GM19193 (cell line): ENCODE measurements around the gene STX8.

ENCODE experiments used
- POLR2A ChIP-seq: IDR thresholded peaks from 4 replicates; pipeline ENCODE4 v1.6.1; 2011; ENCODE audit not compliant: insufficient read depth, insufficient read length; ENCODE audit errors: extremely low read depth

Gene STX8

GRCh38 chr17:9234389-9234945 lies 341.2 kb downstream of the STX8 start:
- TF ChIP-seq POLR2A: no peak

DNA sequence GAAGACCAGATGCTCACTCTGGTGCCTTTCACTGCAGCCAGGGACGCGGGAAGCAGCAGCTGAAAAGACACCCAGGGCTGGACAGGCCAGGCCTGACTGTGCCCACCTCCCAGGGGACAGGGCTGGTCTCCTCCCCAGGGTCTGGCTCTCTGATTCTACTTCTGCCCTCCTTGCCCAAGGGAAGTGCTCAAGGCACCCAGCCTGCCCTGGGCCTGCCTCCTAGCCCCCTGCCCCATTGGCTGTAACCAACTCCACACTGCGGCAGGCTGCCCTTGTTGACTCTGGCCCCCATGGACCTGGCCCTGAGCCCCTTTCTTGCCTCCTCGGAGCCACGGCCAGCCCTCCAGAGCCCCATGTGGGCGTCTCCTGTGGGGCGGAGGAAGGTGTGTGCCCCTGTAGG lies 341.9 kb downstream of the STX8 start:
- TF ChIP-seq POLR2A: no peak

- no peak for TF ChIP-seq POLR2A
Observed at GRCh38 chr17:9233271-9233599, 342.4 kb downstream of the STX8 start.

- TF ChIP-seq POLR2A: no peak
Observed at GRCh38 chr17:9232591-9233270, 342.9 kb downstream of the STX8 start.

- TF ChIP-seq POLR2A: no peak
Observed at GRCh38 chr17:9232155-9232475, 343.5 kb downstream of the STX8 start.

GRCh38 chr17:9231449-9232154 lies 344.0 kb downstream of the STX8 start:
- no peak for TF ChIP-seq POLR2A

GRCh38 chr17:9230861-9231260 lies 344.8 kb downstream of the STX8 start:
- TF ChIP-seq POLR2A: no peak

DNA sequence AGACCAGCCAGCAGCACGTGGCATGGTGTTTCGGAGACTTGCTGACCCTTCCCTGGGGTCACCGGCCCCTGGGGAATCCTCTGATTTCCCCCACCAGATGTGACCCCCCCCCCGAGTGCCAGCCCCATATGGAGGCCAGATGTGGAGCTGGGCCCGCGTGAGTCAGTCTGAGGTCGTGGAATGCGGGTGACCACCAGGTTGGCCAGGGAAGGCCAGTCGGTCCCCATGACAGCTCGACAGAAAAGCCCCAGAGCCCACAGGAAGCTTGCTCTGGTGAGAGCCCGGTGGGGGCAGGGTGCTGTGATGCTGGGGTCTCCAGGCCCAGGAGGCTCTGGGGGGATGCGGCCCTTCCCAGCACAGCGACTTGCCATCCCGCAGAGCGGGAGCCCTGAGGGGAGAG lies 345.3 kb downstream of the STX8 start:
- TF ChIP-seq POLR2A: no peak

DNA sequence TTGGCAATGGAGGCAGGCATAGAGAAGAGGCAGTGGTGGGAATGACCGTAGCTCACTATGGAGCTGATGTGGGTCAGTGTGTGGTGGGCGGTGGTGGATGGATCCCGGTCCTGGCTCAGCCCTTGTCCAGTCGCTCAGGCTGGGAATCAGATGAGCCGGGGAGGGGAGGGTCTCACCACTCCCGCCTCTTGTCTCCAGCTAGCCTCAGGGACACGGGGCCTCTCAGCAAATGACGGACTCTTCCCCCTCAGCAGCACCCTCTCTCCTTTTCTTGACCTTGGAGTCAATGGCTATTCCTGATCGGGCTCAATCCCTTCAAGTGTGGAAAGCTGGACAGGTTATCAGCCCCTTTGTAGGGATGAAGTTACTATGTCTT lies 345.8 kb downstream of the STX8 start:
- TF ChIP-seq POLR2A: no peak

DNA sequence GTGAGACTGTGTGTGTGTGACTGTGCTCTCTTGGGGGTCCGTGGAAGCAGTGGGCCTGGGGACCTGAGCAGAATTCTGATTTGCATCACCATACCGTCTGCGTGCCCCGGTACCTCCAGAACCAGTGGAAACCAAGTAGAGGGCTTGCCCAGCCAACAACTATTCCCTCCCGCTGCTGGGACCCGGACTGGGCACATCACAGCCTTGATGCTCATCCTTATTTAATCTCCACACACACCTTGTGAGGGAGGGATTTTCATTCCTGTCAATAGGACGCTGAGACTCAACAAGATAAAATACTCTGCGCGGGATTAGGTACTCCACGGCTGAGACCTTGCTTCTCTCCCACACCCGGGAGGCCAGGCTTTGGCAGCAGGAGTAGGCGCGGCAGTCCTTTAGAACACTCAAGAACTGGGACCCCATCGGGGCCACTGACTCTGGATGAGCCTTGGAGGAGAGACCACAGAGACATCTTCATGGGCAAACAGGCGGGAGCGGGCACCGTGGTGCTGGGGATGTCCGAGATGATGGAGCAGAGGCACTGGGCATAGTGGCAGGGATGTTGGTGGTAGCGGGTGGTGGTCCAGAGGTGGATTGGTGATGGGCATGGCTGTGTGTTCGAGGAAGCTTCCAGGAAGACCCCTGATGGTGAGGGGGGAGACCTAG lies 346.3 kb downstream of the STX8 start:
- TF ChIP-seq POLR2A: no peak

GRCh38 chr17:9228408-9229159 lies 347.0 kb downstream of the STX8 start:
- TF ChIP-seq POLR2A: no peak

GRCh38 chr17:9227819-9228407 lies 347.7 kb downstream of the STX8 start:
- no peak for TF ChIP-seq POLR2A

- TF ChIP-seq POLR2A: no peak
Observed at GRCh38 chr17:9226794-9227135, 348.9 kb downstream of the STX8 start.

DNA sequence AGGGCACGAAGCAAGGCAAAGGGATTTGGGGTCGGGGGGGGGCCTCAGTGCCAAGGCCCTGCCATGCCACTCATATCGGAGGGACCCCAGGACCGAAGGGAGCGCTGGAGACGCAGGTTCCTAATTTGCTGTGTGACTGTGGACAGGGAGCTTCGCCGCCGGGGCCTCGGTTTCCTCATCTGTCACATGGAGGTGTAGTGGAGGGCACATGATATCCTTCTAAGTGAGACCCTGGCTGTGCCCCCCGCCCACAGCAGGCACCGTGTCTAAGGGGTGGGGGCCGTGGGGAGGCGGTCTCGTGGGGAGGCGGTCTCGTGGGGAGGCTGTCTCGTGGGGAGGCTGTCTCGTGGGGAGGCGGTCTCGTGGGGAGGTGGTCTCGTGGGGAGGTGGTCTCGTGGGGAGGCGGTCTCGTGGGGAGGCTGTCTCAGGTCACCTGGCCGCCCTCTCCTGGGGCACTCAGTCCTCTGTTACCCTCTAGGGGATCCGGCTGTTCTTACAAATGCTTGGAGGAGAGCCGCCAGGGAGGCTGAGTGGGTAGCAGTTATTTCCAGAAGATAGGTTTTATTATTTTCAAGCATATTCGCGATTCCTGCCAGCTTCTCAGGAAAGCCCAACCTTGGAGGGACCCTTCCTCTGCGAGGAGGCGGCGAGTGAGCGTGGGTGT lies 349.4 kb downstream of the STX8 start:
- TF ChIP-seq POLR2A: no peak
